Endometrial microvascular endothelial cells (primary cell): ENCODE results near the gene CGNL1. TPM values are rescaled to one million over a fixed set of nuclear protein-coding genes. Genes with fewer than 3 reads are reported as not detected.

Experiments
- in situ Hi-C: cut with HindIII; loops from 2 replicates; pipeline ENCODE4 v1.10.0; 2017; ENCODE audit warnings: low sequenced_read_pairs, low pct_unique_long_range_greater_than_20kb; ENCODE audit errors: inconsistent ontology term
- total RNA-seq: library from RNA; depleted of rRNA; stranded (reverse); fragments of >200 nt; gene quantifications from one replicate; pipeline ENCODE4 v1.2.3, GENCODE V29; 2015; ENCODE audit errors: inconsistent ontology term

CGNL1 gene
- total RNA-seq, 1 donor from 2014 or later = 3.3 TPM

DNA sequence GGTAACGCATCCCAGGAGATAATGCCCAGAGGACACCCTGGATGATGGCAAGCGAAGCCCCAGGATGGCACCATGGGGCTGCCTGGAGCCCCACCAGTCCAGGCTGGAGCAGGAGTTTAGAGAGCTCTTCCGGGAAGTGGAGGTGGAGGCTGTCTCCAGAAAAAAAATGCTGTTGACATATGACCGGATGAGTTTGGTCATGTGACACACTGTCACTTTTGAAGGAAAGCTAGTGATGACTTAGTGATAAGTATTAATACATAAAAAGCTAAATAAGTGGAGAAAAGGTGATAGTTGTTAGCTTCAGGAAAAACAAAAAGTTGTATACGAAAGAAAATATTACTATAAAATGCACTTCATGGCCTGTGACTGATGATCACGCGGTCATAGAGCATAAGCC lies 195.4 kb downstream of the CGNL1 start:
- in situ Hi-C loops = no loop called here

DNA sequence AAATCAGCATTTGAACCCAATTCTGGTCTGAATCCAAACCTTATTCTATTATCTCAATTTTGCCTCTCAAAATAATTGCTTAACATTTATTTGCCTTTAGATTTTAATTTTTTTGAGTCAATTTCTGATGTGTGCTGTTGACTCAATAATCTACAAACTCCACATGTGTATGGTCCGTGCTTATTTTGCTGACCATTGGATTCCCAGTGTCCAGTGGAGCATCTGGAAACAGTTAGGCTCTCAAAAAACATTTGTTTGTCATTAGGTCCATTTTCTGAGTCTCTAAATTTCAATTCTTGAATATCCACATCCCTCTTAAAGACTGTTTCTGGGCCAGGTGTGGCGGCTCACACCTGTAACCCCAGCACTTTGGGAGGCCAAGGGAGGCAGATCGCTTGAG lies 196.2 kb downstream of the CGNL1 start:
- in situ Hi-C loops = no loop called here

- in situ Hi-C loops = no loop called here
These were observed 196.8 kb downstream of the CGNL1 start for GRCh38 chr15:57573151-57573550.

GRCh38 chr15:57575363-57575762 lies 199.1 kb downstream of the CGNL1 start:
- in situ Hi-C loops = no loop called here

- in situ Hi-C loops = no loop called here
These were observed 202.1 kb downstream of the CGNL1 start for GRCh38 chr15:57578288-57578900.

- in situ Hi-C loops = no loop called here
These were observed 204.1 kb downstream of the CGNL1 start for GRCh38 chr15:57580428-57580827.

DNA sequence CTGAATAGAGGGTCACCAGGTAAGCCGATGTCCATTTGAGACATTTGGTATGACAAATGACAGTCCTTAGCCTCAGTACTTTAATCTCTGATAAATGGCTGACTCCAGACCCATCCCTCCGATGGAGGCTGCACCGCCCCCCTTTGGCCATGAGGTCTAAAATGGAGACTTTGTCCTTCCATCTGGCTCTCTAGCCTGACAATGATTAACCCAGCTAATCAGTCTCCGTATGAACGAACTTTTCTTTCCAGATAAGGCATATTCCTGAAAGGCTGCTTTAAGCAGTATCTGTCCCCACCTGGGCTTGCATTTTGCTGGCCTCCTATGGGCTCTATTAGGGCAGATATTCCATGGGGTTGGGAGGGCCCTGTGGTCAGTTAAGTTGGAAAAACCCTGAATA lies 204.6 kb downstream of the CGNL1 start:
- in situ Hi-C loops = no loop called here

DNA sequence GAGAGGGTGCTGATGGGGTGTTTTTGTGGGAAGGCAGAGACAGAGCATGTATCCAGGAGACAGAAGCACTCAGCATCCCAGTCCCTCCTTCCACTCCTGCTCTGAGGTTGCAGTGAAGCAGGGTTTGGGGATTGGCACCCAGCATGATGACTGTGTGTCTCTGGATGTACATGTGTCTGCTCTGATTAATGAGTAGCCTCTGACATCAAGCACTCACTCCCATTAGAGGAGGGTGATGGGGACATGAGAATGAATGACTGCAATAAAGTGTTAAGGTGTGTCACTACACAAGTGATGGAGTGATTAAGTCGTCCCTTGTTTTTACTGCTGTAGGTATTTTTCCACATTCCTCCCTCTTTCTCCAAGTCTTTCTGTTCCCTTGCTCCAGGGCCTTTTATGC lies 205.8 kb downstream of the CGNL1 start:
- in situ Hi-C loops = no loop called here

- in situ Hi-C loops = no loop called here
These were observed 207.0 kb downstream of the CGNL1 start for GRCh38 chr15:57583282-57583681.

- in situ Hi-C loops = no loop called here
These were observed 207.4 kb downstream of the CGNL1 start for GRCh38 chr15:57583720-57584119.

- in situ Hi-C loops = no loop called here
These were observed 210.5 kb downstream of the CGNL1 start for GRCh38 chr15:57586661-57587424.

- in situ Hi-C loops = no loop called here
These were observed 213.0 kb downstream of the CGNL1 start for GRCh38 chr15:57589281-57589680.

GRCh38 chr15:57589754-57590153 lies 213.4 kb downstream of the CGNL1 start:
- in situ Hi-C loops = no loop called here

- in situ Hi-C loops = no loop called here
These were observed 215.0 kb downstream of the CGNL1 start for GRCh38 chr15:57591237-57591821.

- in situ Hi-C loops = no loop called here
These were observed 215.6 kb downstream of the CGNL1 start, which contains the start of gene MYZAP for GRCh38 chr15:57591822-57592367. Gene MYZAP (plus strand): TSS chr15:57591904. CDS start chr15:57592035, 131 bp downstream.

DNA sequence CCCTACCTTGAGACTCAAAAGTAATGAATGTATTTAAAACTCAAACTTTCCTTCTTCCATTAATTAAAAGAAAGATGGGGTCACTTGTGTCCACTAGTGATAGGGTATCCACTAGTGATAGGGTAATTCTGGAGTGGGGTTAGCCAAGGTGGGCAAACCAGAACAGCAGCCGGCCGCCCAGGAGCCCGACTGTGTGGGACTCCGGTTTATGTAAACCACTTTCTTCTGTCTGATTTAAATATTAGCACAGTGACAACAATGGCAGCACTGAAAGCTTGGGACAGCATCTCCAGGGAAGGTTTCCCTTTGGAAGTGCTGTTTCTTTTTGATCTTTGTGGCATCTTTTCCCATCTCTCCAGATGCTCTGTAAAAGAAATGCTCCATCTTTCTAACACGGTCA lies 216.1 kb downstream of the CGNL1 start:
- in situ Hi-C loops = no loop called here

DNA sequence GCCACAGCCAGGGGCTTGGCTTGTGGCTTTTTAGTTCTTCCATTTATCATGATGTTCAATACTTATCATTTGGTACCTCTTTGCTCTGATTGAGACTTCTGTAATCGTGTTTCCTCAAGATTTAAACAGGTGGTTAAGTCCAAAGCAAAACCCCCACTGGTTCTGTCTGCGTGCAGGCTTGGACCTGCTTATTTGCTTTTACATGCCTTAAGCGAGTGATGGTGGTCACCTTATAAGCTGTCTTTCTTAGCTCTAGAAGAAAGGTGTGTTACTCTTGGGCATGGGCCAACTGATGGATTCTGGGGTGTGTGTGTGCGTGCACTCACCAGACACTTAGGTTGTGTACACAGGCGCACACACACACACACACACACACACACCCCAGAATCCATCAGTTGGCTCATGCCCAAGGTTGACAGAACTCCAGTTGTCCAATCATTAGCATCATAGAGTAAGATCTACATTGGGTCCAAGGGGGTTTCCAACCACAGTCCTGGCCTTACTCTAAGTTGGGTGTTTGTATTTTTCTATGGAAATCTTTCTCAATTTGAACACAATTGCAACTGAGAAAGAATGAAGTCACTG lies 216.6 kb downstream of the CGNL1 start:
- in situ Hi-C loops = no loop called here

DNA sequence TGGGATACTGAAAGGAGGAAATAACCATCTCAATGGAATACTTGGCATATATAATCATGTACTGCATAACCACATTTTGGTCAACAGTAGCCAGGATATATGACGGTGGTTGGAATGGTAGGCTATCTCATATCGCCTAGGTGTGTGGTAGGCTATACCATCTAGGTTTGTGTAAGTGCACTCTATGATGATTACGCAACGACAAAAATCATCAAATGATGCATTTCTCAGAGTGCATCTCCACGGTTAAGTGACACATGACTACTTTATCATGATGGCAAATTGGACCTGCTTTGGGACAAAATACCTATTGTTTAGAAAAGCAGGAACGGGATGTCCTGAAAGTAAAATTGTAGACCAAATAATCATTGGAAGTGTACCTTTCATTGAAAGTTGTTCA lies 218.2 kb downstream of the CGNL1 start:
- in situ Hi-C loops = no loop called here

DNA sequence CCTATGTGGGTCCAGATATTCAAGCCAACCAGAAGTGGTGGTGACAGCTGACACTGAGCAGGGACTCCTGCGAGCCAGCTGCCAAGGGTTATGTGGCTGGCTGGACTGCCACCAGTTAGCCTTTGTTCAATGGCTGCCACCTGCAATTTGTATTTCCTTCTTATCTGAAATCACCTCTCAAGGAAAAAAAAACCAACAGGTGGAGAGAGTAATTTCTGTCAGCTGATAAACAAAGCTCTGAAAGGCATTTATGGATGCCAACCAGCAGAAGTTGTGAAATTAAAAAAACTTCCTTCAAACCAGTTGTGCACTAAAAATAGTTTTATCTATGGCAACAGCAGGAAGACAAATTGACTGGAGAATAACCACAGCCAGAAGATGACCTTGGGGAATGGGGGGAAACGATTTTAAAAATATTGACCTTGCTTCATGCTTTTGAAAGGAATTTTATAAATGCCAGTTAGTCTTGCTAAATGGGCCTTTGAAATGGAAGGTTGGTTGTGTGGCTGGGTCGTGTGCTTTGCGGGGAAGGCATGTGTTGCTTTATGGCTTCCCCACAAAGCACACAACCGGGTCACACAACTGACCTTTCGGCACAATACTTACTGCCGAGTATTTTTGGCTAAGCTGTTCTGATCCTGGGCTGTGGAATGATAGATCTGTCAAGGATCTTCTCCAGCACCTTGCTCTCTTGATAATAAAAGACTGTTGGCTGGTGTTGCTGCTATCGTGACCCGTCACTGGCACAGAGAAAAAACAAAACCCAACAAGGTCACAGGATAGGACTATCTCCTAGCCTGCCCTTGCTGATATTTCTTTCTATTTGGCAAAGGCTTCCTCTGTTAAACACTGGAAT lies 218.9 kb downstream of the CGNL1 start:
- in situ Hi-C loops = no loop called here
